Stimulated activated naive B cell treated with anti-CD40 and anti-IgM and Interleukin-4, amounts not matched to agents 10 μg/mL and 1 μg/mL and 100 μg/mL, for 72 hours (primary cell): ENCODE results near the gene LAMA2.
"Not testable (repeated sequence)": the region's sequence is repeated elsewhere in the genome, so short reads cannot be mapped to it uniquely, and the experiment has no call there.

Experiments used
- ATAC-seq, 2 donors: fragments of 150-1000 bp; cut with Tn5 transposase; replicated peaks; 2 replicates each; pipeline ENCODE4 v1.10.0; 2021; ENCODE audit warnings: moderate library complexity in 1 of 2
- DNase-seq: peaks from one replicate; pipeline ENCODE4 v3.0.0; 2021
- H3K27ac Mint-ChIP-seq: one replicate; pipeline ENCODE4 v1.8.0; 2022; ENCODE audit warnings: mild to moderate bottlenecking, mixed read lengths
- H3K27me3 Mint-ChIP-seq, 2 donors: one replicate each; pipeline ENCODE4 v1.8.0; 2022; ENCODE audit warnings: mixed read lengths in 2 of 2
- H3K36me3 Mint-ChIP-seq, 2 donors: one replicate each; pipeline ENCODE4 v1.8.0; 2022; ENCODE audit warnings: mixed read lengths in 2 of 2, mild to moderate bottlenecking in 1 of 2
- H3K4me1 Mint-ChIP-seq, 2 donors: one replicate each; pipeline ENCODE4 v1.8.0; 2022; ENCODE audit warnings: mixed read lengths in 2 of 2, mild to moderate bottlenecking in 1 of 2
- H3K4me3 Mint-ChIP-seq, 2 donors: one replicate each; pipeline ENCODE4 v1.8.0; 2022; ENCODE audit warnings: mild to moderate bottlenecking in 2 of 2, mixed read lengths in 2 of 2, moderate library complexity in 1 of 2
- H3K9me3 Mint-ChIP-seq, 2 donors: one replicate each; pipeline ENCODE4 v1.8.0; 2022; ENCODE audit warnings: mixed read lengths in 2 of 2, mild to moderate bottlenecking in 1 of 2

LAMA2 gene

DNA sequence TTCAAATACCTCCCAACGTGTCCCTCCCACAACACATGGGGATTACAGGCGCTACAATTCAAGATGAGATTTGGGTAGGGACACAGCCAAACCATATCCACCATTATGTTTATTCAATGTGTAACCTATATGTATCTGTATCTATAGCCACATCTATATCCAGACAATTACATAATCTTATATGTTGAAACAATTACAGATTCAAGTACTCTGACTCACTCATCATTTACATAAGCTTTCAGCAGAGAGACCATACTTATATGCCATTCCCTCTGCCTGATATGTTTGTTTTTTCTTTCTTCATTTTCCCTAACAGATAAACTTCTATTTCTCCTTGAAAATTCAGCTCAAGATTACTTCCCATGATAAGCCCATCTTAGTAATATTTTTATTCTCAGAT lies 163.6 kb downstream of the LAMA2 start:
- no peaks in the 10 kb centered on the region for H3K27me3 Mint-ChIP-seq
- no peak overlapping the region for H3K27ac Mint-ChIP-seq
- no peaks in the 10 kb centered on the region for H3K4me1 Mint-ChIP-seq
- no peaks in the 10 kb centered on the region for H3K36me3 Mint-ChIP-seq
- ATAC-seq = no peak
- no peak for DNase-seq
- peaks cover under 1 to 7% of the 10 kb centered on the region in 2 donors for H3K9me3 Mint-ChIP-seq
- H3K4me3 Mint-ChIP-seq = no peak overlapping the region

DNA sequence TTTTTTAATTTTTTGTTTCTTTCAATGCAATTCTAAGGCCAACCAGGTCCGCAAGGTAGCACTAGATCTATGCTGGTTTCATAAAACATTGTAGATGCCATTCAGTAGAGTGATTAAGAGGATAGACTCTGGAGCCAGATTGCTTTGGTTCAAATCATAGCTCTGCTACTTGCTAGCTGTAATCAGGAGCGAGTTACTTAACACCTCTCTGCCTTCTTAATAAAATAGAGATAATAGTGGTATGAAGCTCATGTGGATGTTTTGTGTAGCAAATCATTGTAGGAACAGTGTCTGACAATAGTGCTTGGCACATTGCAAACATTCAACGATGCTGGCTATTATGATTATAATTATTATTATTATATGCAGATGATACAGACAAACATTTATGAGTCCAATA lies 164.9 kb downstream of the LAMA2 start:
- Mint-ChIP-seq H3K36me3 (no peaks in the 10 kb centered on the region), H3K4me3 (no peak overlapping the region), H3K9me3 (peaks cover 4 to 9% of the 10 kb centered on the region in 2 donors), H3K4me1 (no peaks in the 10 kb centered on the region), H3K27me3 (no peaks in the 10 kb centered on the region), H3K27ac (no peak overlapping the region)
- no peak for DNase-seq
- ATAC-seq = no peak

DNA sequence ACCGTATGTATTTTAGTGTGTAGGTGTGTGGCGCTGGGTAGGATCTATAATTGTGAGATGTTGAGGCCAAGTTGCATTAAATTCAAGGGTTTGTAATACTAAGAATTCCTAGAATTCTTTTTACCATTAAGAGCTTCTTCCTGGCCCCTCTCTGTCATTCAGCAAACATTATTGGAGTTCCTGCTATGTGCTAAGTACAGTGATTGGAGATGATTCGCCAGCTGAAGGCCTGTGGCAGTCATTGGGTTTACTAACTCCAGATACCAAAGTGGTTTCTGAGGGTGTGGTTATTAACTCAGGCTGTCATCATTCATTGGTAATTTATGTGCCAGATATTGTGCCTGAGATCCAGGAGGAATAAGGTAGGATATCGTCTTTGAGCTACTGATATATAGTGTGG lies 167.1 kb downstream of the LAMA2 start:
- DNase-seq = no peak
- no peak overlapping the region for H3K4me3 Mint-ChIP-seq

DNA sequence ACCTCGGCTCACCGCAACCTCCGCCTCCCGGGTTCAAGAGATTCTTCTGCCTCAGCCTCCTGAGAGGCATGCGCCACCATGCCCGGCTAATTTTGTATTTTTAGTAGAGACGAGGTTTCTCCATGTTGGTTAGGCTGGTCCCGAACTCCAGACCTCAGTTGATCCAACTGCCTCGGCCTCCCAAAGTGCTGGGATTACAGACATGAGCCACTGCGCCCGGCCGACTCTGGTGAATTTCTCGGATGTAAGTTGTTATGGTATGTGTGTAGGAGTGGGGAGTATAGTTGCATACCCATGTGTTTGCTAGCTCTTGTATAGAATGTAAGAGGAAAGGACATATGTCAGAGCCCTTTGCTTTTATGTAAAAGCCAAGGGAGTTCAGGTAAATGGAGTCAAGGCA lies 170.2 kb downstream of the LAMA2 start:
- not testable (repeated sequence) for H3K27me3 Mint-ChIP-seq, DNase-seq, H3K9me3 Mint-ChIP-seq, ATAC-seq, H3K27ac Mint-ChIP-seq, H3K4me3 Mint-ChIP-seq, H3K4me1 Mint-ChIP-seq, H3K36me3 Mint-ChIP-seq

More for the DNA sequence above, 167.1 kb downstream of the LAMA2 start:
- Mint-ChIP-seq H3K27me3 (no peaks in the 10 kb centered on the region), H3K36me3 (no peaks in the 10 kb centered on the region), H3K9me3 (peaks cover 4% of the 10 kb centered on the region in 2 donors), H3K27ac (no peak overlapping the region), H3K4me1 (no peaks in the 10 kb centered on the region)
- ATAC-seq = no peak

DNA sequence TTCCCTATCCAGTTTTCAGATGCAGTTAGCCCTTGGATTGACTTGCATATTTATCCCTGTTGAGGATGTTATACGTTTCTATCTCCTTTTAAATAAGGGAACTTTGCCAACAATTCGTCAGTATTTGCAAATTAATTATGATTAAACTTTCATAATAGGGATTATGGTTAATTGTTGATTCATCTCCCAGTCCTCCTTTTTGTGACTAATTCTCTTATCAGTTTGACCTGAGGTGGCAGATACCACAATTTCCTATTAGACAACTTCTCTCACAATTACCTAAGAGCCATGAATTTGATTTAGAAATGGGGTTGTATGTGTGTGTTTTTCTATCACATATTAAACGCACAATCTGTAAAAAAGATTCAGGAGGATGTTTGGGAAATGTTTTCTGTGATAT lies 172.9 kb downstream of the LAMA2 start:
- Mint-ChIP-seq H3K4me1 (no peaks in the 10 kb centered on the region), H3K36me3 (no peaks in the 10 kb centered on the region)
- no peak for ATAC-seq

DNA sequence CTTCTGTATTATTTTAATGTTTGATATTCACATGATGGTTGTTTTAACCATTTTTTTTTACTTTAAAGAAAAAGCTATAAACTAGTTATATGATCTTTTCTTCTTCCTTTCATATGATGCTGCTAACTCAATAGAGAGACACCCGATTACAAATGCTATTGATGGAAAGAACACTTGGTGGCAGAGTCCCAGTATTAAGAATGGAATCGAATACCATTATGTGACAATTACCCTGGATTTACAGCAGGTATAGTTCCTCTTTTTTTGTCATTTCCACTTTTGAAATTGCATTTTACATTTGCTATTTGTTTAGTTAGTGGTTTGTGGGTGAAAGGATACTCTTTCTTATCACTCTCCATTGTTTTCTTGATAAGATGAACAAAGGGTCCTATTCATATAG lies 176.7 kb downstream of the LAMA2 start:
- Mint-ChIP-seq H3K27me3 (no peaks in the 10 kb centered on the region), H3K9me3 (no peaks in the 10 kb centered on the region), H3K4me1 (no peaks in the 10 kb centered on the region), H3K27ac (no peak overlapping the region), H3K36me3 (no peaks in the 10 kb centered on the region), H3K4me3 (no peak overlapping the region)
- DNase-seq (no peak), ATAC-seq (no peak)

More for the DNA sequence above, 172.9 kb downstream of the LAMA2 start:
- Mint-ChIP-seq H3K27me3 (no peaks in the 10 kb centered on the region), H3K27ac (no peak overlapping the region), H3K9me3 (peaks cover 2 to 4% of the 10 kb centered on the region in 2 donors), H3K4me3 (no peak overlapping the region)
- no peak for DNase-seq

DNA sequence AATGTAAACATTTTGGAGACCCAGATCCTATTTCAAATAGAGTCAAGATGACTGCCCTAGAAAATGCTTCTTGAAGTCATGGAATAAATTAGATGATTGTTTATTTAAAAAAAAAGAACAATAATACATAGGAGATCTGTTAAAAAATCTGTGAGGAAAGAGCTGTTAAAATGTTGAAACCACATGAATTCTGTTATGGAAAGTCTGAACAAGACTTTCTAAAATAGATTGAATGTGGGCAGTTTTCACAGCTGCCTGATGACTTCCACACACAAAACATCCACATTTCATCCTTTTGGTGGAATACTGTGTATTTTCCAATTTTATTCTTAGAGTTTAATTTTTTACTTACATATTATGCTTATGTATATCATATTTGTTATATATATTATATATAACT lies 186.1 kb downstream of the LAMA2 start:
- peaks cover 0 to 8% of the 10 kb centered on the region in 2 donors for H3K9me3 Mint-ChIP-seq
- H3K27ac Mint-ChIP-seq = no peak overlapping the region
- no peaks in the 10 kb centered on the region for H3K36me3 Mint-ChIP-seq
- no peak for DNase-seq
- ATAC-seq = no peak
- no peak overlapping the region for H3K4me3 Mint-ChIP-seq
- H3K27me3 Mint-ChIP-seq = no peaks in the 10 kb centered on the region
- no peaks in the 10 kb centered on the region for H3K4me1 Mint-ChIP-seq

DNA sequence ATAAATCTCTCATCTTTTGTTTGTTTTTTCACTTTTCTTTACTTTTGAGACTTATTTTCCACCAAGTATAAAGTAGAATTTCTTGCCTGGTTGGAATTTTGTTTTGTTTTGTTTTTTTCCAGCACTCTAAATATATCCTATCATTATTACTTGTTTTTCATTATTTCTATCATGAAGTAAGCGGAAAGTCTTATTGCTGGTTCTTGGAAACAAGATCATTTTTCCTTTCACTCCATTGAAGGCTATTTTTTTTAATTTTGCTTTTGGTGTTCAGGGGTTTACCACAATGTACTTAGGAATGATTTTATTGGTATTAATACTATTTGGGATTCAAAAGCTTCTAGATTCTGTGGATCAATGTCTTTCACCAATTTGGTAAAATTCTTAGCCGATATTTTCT lies 190.1 kb downstream of the LAMA2 start:
- Mint-ChIP-seq H3K27ac (no peak overlapping the region), H3K36me3 (no peaks in the 10 kb centered on the region), H3K9me3 (no peaks in the 10 kb centered on the region), H3K4me3 (no peak overlapping the region), H3K27me3 (no peaks in the 10 kb centered on the region), H3K4me1 (no peaks in the 10 kb centered on the region)
- ATAC-seq = no peak
- no peak for DNase-seq

DNA sequence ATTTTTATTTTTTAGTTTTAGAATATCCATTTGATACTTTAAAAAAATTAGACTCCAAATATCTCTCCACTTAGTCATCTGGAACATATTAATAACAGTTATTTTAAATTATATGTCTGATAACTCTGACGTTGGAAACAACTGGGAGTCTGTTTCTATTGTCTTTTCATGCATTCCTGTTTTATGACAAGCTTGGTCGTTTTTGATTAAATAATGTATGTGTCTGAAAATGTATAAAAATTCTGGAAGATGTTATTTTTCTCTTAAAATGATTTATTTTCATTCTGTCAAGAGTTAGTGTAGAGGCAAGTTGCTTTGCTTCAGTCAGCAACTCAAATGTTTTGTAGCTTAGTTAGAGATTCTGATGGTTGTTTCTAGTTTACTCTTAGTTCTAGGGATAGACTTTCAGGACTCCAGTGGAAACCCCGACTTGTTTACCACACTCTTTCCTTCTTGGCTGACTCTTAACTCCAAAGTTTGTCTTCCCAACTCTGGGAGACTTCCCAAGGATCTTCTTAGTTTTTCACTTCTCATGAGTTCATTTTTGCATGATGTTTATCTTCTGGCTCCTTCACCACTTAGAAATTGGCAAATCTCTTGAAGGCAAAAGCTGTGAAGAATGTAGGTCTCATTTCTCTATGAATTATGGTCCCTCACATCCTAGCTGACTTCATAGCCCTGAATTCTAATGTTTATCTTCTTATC lies 190.9 kb downstream of the LAMA2 start:
- Mint-ChIP-seq H3K36me3 (no peaks in the 10 kb centered on the region), H3K4me1 (no peaks in the 10 kb centered on the region), H3K27ac (no peak overlapping the region), H3K4me3 (no peak overlapping the region), H3K27me3 (no peaks in the 10 kb centered on the region), H3K9me3 (no peaks in the 10 kb centered on the region)
- ATAC-seq = no peak
- no peak for DNase-seq

DNA sequence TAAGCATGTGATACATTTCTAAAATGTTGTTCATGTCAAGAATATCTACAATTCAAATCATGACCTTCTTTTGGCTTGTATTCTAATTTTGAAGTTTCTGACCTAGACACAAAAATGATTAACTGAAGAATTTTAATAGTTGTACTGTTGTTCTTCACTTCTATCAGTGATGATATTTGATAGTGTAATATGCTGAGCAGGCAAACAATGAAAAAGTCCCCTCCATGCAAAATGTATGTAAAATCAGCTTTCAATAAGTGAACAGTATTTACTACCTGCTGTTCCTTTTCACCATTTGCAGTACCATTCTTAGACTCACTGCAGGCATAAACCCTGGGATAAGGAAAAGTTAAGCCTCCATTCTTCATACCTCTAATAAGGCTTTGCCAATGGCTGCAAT lies 201.5 kb downstream of the LAMA2 start:
- no peaks in the 10 kb centered on the region for H3K27me3 Mint-ChIP-seq
- no peaks in the 10 kb centered on the region for H3K36me3 Mint-ChIP-seq
- H3K4me1 Mint-ChIP-seq = no peaks in the 10 kb centered on the region
- DNase-seq (no peak), ATAC-seq (no peak)
- no peak overlapping the region for H3K4me3 Mint-ChIP-seq
- peaks cover 0 to 2% of the 10 kb centered on the region in 2 donors for H3K9me3 Mint-ChIP-seq
- H3K27ac Mint-ChIP-seq = no peak overlapping the region

DNA sequence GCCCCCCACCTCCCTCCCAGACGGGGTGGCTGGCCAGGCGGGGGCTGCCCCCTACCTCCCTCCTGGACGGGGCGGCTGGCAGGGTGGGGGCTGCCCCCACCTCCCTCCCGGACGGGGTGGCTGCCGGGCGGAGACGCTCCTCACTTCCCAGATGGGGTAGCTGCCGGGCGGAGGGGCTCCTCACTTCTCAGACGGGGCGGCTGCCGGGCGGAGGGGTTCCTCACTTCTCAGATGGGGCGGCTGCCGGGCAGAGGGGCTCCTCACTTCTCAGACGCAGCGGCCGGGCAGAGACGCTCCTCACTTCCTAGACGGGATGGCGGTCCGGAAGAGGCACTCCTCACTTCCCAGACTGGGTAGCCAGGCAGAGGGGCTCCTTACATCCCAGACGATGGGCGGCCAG lies 205.5 kb downstream of the LAMA2 start:
- not testable (repeated sequence) for DNase-seq, ATAC-seq, H3K4me1 Mint-ChIP-seq, H3K36me3 Mint-ChIP-seq, H3K27me3 Mint-ChIP-seq, H3K4me3 Mint-ChIP-seq, H3K27ac Mint-ChIP-seq, H3K9me3 Mint-ChIP-seq

DNA sequence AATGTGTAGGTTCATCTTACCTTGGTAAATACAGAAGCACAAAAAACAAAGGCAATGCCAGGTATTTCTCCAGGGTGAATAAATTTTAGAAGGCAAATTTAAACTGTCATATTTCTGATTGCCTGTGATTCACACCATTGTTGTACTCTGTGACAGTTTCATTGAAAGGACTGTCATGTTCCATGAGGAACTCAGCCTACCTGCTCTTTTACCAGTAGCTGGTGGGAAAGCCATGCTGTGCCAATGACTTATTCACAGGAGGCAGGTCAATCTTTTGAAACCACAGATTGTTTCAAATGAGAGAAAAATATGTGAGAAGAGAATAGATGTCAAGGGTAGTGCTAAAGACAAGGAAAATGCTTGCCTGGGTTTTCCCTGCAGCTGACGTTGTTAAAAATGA lies 206.4 kb downstream of the LAMA2 start:
- DNase-seq = no peak
- Mint-ChIP-seq H3K9me3 (no peaks in the 10 kb centered on the region), H3K4me1 (no peaks in the 10 kb centered on the region), H3K27me3 (no peaks in the 10 kb centered on the region), H3K27ac (no peak overlapping the region), H3K4me3 (no peak overlapping the region), H3K36me3 (no peaks in the 10 kb centered on the region)
- ATAC-seq = no peak

DNA sequence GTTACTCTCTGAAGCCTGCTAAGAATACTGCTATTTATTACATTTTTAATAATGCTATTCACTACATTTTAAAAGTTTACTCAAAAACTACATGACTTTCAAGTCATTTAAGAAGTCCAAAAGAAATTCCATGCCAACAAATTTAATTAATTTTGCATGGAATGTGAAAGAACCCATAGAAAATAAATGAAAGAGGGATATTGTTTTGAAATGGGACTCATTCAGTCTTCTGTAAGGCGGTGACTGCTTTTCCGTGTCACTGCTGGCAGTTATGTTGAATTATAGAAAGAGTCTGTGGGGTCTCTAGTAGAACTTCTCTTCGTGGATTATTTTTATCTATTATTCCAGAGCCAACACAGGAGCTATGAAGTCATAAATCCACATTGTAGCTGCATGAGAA lies 211.2 kb downstream of the LAMA2 start:
- H3K9me3 Mint-ChIP-seq = no peaks in the 10 kb centered on the region
- no peaks in the 10 kb centered on the region for H3K27me3 Mint-ChIP-seq
- H3K4me1 Mint-ChIP-seq = no peaks in the 10 kb centered on the region
- no peaks in the 10 kb centered on the region for H3K36me3 Mint-ChIP-seq
- DNase-seq (no peak), ATAC-seq (no peak)
- no peak overlapping the region for H3K27ac Mint-ChIP-seq
- no peak overlapping the region for H3K4me3 Mint-ChIP-seq

DNA sequence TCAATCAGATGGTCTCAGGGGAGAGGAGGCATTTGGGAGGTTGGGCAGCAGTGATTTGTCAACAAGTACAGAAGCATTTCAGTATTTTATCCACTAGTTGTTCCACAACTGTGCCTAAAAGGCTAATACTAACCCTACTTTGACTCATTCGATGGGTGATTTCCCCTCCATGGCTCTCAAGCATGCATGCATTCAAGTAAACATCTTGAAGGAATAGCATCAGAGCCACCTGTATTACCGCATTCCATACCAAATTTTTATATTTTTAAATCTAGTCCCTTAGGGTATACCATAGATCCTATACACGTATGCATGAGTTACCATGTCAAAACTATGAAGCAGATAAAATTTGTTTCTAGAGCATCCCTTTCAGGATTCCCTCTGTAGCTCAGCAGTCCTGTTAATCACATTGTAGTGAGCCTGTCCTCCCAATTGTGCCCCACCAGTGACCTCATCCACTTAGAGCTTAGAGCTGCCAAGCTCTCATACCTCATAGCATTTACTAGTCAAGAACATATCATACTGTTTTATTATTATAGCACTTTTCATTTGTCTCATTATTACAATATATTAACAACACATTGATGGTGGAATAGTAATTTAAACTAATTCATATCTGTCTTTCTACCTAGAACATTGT lies 213.8 kb downstream of the LAMA2 start:
- no peak for DNase-seq
- Mint-ChIP-seq H3K36me3 (no peaks in the 10 kb centered on the region), H3K4me3 (no peak overlapping the region), H3K27ac (no peak overlapping the region), H3K27me3 (no peaks in the 10 kb centered on the region), H3K9me3 (no peaks in the 10 kb centered on the region), H3K4me1 (no peaks in the 10 kb centered on the region)
- ATAC-seq = no peak

DNA sequence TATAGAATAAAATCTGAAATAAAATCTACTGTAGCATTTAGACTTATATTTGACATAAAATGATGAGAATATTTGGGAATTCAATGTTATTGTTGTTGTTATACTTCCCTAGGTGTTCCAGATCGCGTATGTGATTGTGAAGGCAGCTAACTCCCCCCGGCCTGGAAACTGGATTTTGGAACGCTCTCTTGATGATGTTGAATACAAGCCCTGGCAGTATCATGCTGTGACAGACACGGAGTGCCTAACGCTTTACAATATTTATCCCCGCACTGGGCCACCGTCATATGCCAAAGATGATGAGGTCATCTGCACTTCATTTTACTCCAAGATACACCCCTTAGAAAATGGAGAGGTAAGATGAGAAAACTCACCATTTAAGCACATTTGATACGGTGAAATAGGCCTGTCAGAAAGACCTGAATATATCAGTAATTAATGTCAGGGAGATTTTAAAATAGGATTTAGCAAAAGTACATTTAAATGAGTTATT lies 215.2 kb downstream of the LAMA2 start:
- no peaks in the 10 kb centered on the region for H3K4me1 Mint-ChIP-seq
- DNase-seq = no peak
- no peaks in the 10 kb centered on the region for H3K9me3 Mint-ChIP-seq
- H3K36me3 Mint-ChIP-seq = no peaks in the 10 kb centered on the region
- no peak overlapping the region for H3K27ac Mint-ChIP-seq
- ATAC-seq = no peak
- no peak overlapping the region for H3K4me3 Mint-ChIP-seq
- H3K27me3 Mint-ChIP-seq = no peaks in the 10 kb centered on the region
